GM19372 (cell line): ENCODE measurements around the gene PMFBP1.
A peak's percentile ranks its signal among the peaks of the same experiment; 100 is the strongest.
"Not testable (repeated sequence)": the region's sequence is repeated elsewhere in the genome, so short reads cannot be mapped to it uniquely, and the experiment has no call there.

Source experiments
- ATAC-seq: cut with Tn5 transposase; IDR thresholded peaks from one replicate; pipeline ENCODE4 v1.9.1; 2021; ENCODE audit warnings: mild to moderate bottlenecking, low read depth, moderate library complexity; ENCODE audit not compliant: unreplicated experiment

The PMFBP1 gene

DNA sequence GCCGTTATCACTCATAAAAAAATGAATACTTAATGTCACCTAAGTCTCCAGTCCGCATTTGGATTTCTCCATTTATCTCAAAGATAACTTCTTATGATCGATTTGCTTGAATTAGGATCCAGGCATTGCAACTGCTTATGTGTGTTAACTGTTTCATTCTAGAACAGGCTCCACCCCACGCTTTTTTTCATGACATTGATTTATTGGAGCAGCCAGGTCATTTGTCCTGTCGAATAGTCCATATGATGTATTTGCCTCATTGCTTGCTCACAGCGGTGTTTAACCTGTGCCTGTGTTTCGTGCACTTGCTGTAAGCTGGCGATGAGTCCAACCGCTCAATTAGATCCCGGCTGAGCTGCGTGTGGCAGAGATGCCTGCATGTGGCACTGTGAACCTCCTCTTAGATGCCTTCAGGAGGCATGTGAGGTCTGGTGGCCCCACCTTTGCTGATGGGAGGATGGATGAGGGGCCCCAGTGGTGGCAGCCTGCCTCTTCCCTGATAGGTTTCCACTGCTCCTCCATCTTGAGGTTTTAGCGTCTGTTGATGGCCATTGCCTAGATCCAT, 61.9 kb downstream of the PMFBP1 start:
- no peak for ATAC-seq

DNA sequence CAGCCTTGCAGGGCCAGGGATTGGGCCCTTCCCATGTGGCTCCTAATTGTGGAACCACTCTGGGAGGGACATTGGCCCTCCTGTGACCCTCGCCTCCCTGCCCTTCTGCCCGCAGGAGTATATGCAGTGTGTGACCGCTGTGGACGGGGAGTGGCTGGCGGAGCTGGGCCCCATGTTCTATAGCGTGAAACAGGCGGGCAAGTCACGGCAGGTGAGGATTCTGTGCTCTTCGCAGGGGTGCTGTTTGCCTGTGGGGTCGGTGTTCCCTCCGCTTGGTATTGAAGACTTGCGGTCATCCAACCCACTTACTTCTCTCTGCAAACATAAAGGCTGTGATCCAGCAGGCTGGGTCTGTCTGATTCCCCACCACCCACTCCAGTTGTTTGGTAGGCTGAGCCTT, 62.7 kb downstream of the PMFBP1 start:
- no peak for ATAC-seq

DNA sequence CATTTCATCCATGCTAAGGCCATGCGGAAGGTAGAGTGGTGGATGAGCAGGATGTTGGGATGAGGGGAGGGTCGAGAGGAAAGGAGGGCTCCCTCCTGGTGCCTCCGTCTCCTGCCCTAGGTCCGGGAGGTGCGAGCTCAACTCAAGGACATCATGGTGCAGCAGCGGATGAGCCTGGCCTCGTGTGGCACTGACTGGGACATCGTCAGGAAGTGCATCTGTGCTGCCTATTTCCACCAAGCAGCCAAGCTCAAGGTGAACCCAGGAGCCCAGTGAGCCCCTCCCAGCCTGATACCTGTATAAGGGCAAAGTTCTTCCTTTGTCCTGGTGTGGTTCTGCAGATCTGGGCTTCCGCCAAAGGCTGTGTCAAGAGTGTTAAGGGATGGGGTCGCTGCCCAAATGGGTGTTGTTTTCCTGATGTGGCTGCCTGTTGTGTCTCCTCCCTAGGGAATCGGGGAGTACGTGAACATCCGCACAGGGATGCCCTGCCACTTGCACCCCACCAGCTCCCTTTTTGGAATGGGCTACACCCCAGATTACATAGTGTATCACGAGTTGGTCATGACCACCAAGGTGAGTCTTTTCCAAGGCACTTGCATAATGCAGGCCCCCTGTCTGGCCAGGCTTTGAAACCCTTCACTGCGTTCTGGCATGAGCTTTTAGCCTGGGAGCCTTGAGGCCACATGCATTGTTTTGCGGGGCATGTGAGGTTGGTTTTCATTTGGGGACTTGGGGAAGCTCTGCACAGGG, 63.4 kb downstream of the PMFBP1 start:
- no peak for ATAC-seq

GRCh38 chr16:72107371-72107770, 64.6 kb downstream of the PMFBP1 start:
- ATAC-seq, result no peak

- no peak for ATAC-seq
Observed at GRCh38 chr16:72105978-72106377, 66.0 kb downstream of the PMFBP1 start.

DNA sequence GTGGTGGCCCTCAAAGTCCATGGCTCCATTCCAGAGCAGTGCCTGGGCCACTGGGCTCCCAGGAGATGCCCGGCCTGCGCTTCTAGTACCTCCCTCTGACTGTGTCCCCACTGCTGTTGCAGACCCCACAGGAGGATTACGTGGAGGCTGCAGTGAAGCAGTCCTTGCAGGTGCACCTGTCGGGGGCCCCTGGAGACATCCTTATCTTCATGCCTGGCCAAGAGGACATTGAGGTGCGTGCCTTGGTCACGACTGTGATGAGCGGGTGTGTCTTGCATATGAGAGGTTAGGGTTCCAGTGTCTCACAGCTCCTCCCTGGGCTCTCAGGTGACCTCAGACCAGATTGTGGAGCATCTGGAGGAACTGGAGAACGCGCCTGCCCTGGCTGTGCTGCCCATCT, 67.0 kb downstream of the PMFBP1 start:
- ATAC-seq, result no peak

DNA sequence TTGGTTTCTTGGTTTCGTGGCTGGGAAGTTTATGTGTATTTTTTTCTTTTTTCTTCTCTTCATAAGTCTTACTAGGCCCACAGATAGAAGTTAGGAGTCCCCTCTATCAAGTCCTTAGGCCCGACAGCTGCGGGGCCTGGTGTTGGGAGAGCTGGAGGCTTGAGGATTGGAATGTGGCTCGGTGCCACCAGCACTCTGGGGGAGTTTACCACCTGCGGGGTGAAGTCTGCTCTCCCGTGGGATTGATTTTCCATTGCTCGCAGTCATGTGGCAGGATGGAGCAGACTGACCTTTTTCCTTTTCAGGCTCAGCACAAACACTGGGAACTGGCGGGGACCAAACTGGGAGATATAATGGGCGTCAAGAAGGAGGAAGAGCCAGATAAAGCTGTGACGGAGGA, 70.8 kb downstream of the PMFBP1 start:
- no peak for ATAC-seq

DNA sequence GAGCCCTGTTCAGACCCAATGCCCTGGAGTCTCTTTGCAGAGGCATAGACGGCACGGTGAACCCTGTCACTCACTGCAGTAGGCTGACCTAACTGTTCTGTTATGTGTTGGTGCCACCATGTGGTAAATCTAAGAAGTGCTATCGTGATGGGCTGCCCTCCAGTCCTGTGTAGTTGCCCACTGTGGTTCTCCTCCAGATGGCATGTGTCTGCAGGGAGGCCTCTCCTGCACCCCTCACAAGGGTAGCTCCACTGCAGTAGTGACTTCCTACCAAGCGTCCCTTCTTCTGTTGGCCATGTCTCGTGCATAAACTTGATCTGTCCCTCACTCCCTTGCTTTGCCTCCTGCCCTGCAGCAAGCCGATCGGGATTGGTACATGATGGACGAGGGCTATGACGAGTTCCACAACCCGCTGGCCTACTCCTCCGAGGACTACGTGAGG, 72.6 kb downstream of the PMFBP1 start:
- ATAC-seq, result peak; percentile 70

DNA sequence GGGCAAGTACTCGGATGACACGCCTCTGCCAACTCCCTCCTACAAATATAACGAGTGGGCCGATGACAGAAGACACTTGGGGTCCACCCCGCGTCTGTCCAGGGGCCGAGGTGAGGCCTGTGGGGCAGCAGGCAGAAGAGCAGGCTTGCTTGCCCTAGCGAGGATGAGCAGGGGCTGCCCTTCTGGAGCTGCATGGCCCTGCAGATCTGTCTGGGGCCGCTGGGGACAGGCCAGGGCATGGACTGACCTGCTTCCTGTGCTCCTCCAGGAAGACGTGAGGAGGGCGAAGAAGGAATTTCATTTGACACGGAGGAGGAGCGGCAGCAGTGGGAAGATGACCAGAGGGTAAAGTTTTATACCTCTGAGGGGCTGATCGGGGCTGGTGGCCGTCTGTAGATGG, 73.0 kb downstream of the PMFBP1 start:
- ATAC-seq, result no peak

DNA sequence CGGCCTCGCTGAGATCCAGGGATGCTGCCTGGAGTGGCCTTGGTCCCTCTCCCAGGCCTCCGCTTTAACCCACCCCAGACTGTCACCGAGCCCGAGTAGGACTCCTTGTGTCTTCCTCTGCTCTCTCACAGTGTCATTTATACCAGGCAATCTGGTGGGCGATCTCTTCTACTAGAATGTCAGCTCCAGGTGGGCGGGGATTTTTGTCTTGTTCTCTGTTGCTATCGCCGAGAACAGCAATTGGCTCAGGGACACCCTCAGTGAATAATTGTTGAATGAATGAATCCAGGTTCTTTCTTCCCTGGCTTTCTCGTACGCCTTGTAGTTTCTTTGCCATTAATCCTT, 77.7 kb downstream of the PMFBP1 start:
- ATAC-seq, result no peak

DNA sequence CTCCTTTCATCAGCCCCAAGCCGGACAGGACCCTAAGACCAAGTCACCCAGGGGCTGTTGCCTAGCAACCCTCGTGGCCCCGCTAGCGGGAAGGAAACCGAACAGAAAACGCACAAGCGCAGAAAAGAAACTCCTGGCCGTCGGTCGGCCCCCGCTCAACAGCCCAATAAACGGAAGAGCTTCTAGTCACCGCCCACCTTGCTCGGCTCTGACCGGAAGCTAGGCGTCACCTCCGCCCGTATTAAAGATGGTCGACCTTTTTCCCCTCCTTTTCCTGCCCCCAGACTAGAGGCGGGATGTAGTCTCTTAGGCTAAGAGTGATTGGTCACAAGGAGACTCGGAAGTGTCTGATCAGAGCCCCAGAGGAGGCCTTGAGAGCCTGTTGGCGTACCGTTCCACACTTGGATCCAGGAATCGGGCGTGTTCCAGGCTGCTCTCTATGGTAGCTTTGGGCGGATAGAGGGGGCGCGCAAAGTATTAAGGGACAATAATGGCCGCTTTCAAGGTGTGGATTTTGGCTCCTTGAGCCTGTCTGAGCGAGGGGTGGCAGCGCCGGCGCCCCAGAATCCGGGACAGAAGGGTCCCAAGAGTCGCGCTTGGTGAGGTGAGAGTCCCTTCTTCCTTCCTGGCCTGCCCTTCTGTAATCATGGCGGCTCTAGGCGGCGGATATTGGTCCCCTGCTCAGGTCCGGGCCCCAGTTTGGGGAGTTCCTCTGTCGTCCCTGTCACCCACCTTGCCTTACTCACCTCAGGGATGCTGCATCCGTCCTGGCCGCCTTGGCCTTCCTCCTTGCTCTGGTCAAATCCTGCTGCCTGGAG, 78.3 kb downstream of the PMFBP1 start, which contains the start of the genes DHX38 and TXNL4B:
DHX38 (plus strand) TSS at position 400 of the 818 bp plus-strand sequence. CDS start 2,311 bp downstream, outside the sequence.
TXNL4B (minus strand) TSS at position 173 of the 818 bp plus-strand sequence. CDS start 2,871 bp downstream, outside the sequence.
- peak; percentile 98 for ATAC-seq

- ATAC-seq, result no peak
Observed at GRCh38 chr16:72092832-72093447, 79.0 kb downstream of the PMFBP1 start.

DNA sequence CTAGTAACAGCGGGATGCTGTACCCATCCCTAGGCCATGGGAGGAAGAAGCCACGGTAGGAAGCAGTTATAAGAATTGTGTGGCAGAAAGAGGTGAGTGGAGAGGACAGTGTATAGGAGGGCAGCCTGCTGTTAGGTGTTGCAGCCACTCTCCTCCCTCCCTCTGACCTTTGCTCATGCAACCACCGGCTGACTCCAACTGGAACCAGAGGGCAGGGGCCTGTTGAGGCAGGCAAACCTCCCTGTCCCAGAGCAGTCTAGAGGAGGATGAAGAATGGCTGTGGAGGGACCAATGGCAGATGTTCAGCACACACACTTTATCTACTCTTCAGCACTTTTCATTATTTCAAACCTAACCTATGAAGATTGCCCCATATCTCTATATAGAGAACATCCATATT, 80.7 kb downstream of the PMFBP1 start:
- ATAC-seq, result no peak

- no peak for ATAC-seq
Observed at GRCh38 chr16:72085002-72085401, 87.0 kb downstream of the PMFBP1 start.

DNA sequence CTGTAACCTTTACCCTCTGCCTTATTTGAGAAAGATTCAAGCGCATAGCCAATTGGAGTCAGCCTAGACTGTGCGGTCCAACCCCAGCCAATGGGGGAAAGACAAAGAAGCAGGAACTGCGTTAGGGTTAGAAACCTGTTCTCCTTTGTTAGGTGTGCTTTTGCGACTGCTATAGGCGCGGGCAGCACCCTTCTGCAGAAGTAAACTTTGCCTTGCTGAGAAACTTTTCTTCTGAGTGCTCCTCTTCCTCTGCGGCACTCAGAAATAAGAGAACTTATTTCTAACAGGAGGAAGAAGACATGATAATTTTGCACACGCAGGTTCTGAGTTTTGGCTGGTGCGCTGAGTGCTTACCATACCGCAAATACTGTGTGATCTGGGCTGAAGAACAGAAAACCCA, 87.5 kb downstream of the PMFBP1 start:
- no peak for ATAC-seq

GRCh38 chr16:72083778-72084404, 88.1 kb downstream of the PMFBP1 start:
- no peak for ATAC-seq

GRCh38 chr16:72076991-72077706, 94.8 kb downstream of the PMFBP1 start:
- ATAC-seq, result not testable (repeated sequence)

- ATAC-seq, result not testable (repeated sequence)
Observed at GRCh38 chr16:72075067-72075466, 96.9 kb downstream of the PMFBP1 start.

GRCh38 chr16:72073560-72074230, 98.3 kb downstream of the PMFBP1 start:
- no peak for ATAC-seq
